Fibroblast of lung (primary cell): ENCODE results near the gene A1CF. TPM values are rescaled to one million over a fixed set of nuclear protein-coding genes. Genes with fewer than 3 reads are reported as not detected.

Experiments
- DNase-seq, 2 donors: peaks; one replicate each; pipeline versions ENCODE4 v3.0.0 to v3.0.0-alpha.2; 2010; ENCODE audit warnings: low read depth in 2 of 2
- H2AFZ ChIP-seq: 2 replicates; pipeline ENCODE4 v1.5.1; 2012; ENCODE audit warnings: low read length, control low read depth, inconsistent platforms
- H3K27ac ChIP-seq: 2 replicates; pipeline ENCODE4 v1.5.1; 2011; ENCODE audit warnings: low read length, control low read depth; ENCODE audit not compliant: insufficient read depth
- H3K27me3 ChIP-seq: 2 replicates; pipeline ENCODE4 v1.5.1; 2011; ENCODE audit warnings: mild to moderate bottlenecking, low read length; ENCODE audit not compliant: control insufficient read depth, insufficient read depth
- H3K36me3 ChIP-seq: 2 replicates; pipeline ENCODE4 v1.5.1; 2011; ENCODE audit warnings: low read length; ENCODE audit not compliant: control insufficient read depth, insufficient read depth
- H3K4me1 ChIP-seq: 2 replicates; pipeline ENCODE4 v1.5.1; 2011; ENCODE audit warnings: low read length; ENCODE audit not compliant: control insufficient read depth, insufficient read depth; ENCODE audit errors: extremely low read depth
- H3K4me2 ChIP-seq: 2 replicates; pipeline ENCODE4 v1.5.1; 2011; ENCODE audit warnings: low read length, control low read depth; ENCODE audit not compliant: insufficient read depth; ENCODE audit errors: extremely low read depth
- H3K4me3 ChIP-seq, 4 experiments: fragments of 200-600 bp in 1 of 4; sonication (generic) in 1 of 4; replicated peaks in 1 of 4; 2 replicates each; pipeline ENCODE4 v1.5.1; 2011 to 2016; ENCODE audit warnings: low read length in 4 of 4, low read depth in 3 of 4, mild to moderate bottlenecking in 3 of 4, control low read depth in 2 of 4, inconsistent platforms in 1 of 4, mixed read lengths in 1 of 4; ENCODE audit not compliant: insufficient read depth in 1 of 4; ENCODE audit errors: control extremely low read depth in 1 of 4
- H3K79me2 ChIP-seq: 2 replicates; pipeline ENCODE4 v1.5.1; 2012; ENCODE audit warnings: mild to moderate bottlenecking, low read length, inconsistent platforms; ENCODE audit not compliant: control insufficient read depth, insufficient read depth
- H3K9ac ChIP-seq: 2 replicates; pipeline ENCODE4 v1.5.1; 2011; ENCODE audit warnings: mild to moderate bottlenecking, low read length, control low read depth; ENCODE audit not compliant: insufficient read depth
- H3K9me3 ChIP-seq: 2 replicates; pipeline ENCODE4 v1.5.1; 2012; ENCODE audit warnings: low read depth, low read length; ENCODE audit not compliant: control insufficient read depth, insufficient read depth
- H4K20me1 ChIP-seq: 2 replicates; pipeline ENCODE4 v1.5.1; 2011; ENCODE audit warnings: low read length; ENCODE audit not compliant: control insufficient read depth, insufficient read depth; ENCODE audit errors: extremely low read depth
- CTCF ChIP-seq, 2 donors: IDR thresholded peaks in 1 of 2; conservative IDR thresholded peaks in 1 of 2; 1 replicate in 1 of 2; 2 replicates in 1 of 2; pipeline ENCODE4 v1.5.1; 2011 to 2012; ENCODE audit warnings: low read length in 2 of 2, control low read depth in 1 of 2, inconsistent platforms in 1 of 2, low read depth in 1 of 2, mild to moderate bottlenecking in 1 of 2
- EZH2 ChIP-seq: IDR thresholded peaks from 2 replicates; pipeline ENCODE4 v1.5.1; 2012; ENCODE audit warnings: low read length, control low read depth, mild to moderate bottlenecking; ENCODE audit errors: missing control alignments
- polyA plus RNA-seq, 2 donors: library from polyadenylated mRNA; depleted of rRNA in 1 of 2; stranded (reverse) in 1 of 2; unstranded in 1 of 2; fragments of >200 nt; gene quantifications; 2 replicates each; pipeline ENCODE4 v1.2.1, GENCODE V29; 2011 to 2012; ENCODE audit warnings: missing spikeins in 1 of 2
- total RNA-seq: library from RNA; depleted of rRNA; stranded (reverse); fragments of >200 nt; gene quantifications from 2 replicates; pipeline ENCODE4 v1.2.1, GENCODE V29; 2014

The A1CF gene
- total and polyA plus RNA-seq, 2 donors (not counting 1 experiment from before 2014, with no cell fraction given): not detected

- TF ChIP-seq EZH2 (no peak), CTCF (conservative IDR thresholded peaks at IDR 0.05 in 1 of 2, IDR thresholded peaks at IDR 0.05 in 1 of 2; ENCODE audit: low read depth in 1 of 2, low read length in 2 of 2) (no peak)
- DNase-seq: no peak
- H3K27ac ChIP-seq: no peak overlapping the region
- no peak overlapping the region for H3K9ac ChIP-seq
- no peaks in the 10 kb centered on the region for H4K20me1 ChIP-seq
- no peak overlapping the region for H2AFZ ChIP-seq
- H3K4me3 ChIP-seq: no peak overlapping the region
- H3K4me2 ChIP-seq: no peak overlapping the region
- peaks cover 5% of the 10 kb centered on the region for H3K27me3 ChIP-seq
- no peaks in the 10 kb centered on the region for H3K79me2 ChIP-seq
- H3K4me1 ChIP-seq: no peaks in the 10 kb centered on the region
- H3K36me3 ChIP-seq: no peaks in the 10 kb centered on the region
- H3K9me3 ChIP-seq: no peaks in the 10 kb centered on the region
Measured at GRCh38 chr10:50798297-50798696, 87.1 kb downstream of the A1CF start.

- no peak overlapping the region for H3K4me3 ChIP-seq
- no peaks in the 10 kb centered on the region for H3K36me3 ChIP-seq
- H3K4me1 ChIP-seq: no peaks in the 10 kb centered on the region
- H3K27me3 ChIP-seq: peaks cover 5% of the 10 kb centered on the region
- DNase-seq: no peak
- no peak overlapping the region for H2AFZ ChIP-seq
- no peak overlapping the region for H3K9ac ChIP-seq
- TF ChIP-seq EZH2 (no peak), CTCF (conservative IDR thresholded peaks at IDR 0.05 in 1 of 2, IDR thresholded peaks at IDR 0.05 in 1 of 2; ENCODE audit: low read depth in 1 of 2, low read length in 2 of 2) (no peak)
- H3K4me2 ChIP-seq: no peak overlapping the region
- no peaks in the 10 kb centered on the region for H3K9me3 ChIP-seq
- no peak overlapping the region for H3K27ac ChIP-seq
- no peaks in the 10 kb centered on the region for H4K20me1 ChIP-seq
- H3K79me2 ChIP-seq: no peaks in the 10 kb centered on the region
Measured at GRCh38 chr10:50796693-50797092, 88.7 kb downstream of the A1CF start.

GRCh38 chr10:50794490-50794889 is 90.9 kb downstream of the A1CF start:
- Histone ChIP-seq H2AFZ (no peak overlapping the region), H4K20me1 (no peaks in the 10 kb centered on the region), H3K4me3 (no peak overlapping the region), H3K9ac (no peak overlapping the region), H3K4me2 (no peak overlapping the region), H3K79me2 (no peaks in the 10 kb centered on the region), H3K27ac (no peak overlapping the region), H3K27me3 (peaks cover 5% of the 10 kb centered on the region), H3K36me3 (no peaks in the 10 kb centered on the region), H3K9me3 (no peaks in the 10 kb centered on the region), H3K4me1 (no peaks in the 10 kb centered on the region)
- no peak for DNase-seq
- no peak for TF ChIP-seq CTCF (conservative IDR thresholded peaks at IDR 0.05 in 1 of 2, IDR thresholded peaks at IDR 0.05 in 1 of 2; ENCODE audit: low read depth in 1 of 2, low read length in 2 of 2)
- no peak for TF ChIP-seq EZH2
